Activated naive CD8-positive, alpha-beta T cell (primary cell): Measurements from ENCODE around the gene CAPN3.

Experiments
- H3K27ac Mint-ChIP-seq: one replicate; pipeline ENCODE4 v1.8.0; 2021; ENCODE audit warnings: mixed read lengths
- H3K27me3 Mint-ChIP-seq: one replicate; pipeline ENCODE4 v1.8.0; 2021; ENCODE audit warnings: mixed read lengths
- H3K36me3 Mint-ChIP-seq: one replicate; pipeline ENCODE4 v1.8.0; 2021; ENCODE audit warnings: mixed read lengths
- H3K4me1 Mint-ChIP-seq: one replicate; pipeline ENCODE4 v1.8.0; 2021; ENCODE audit warnings: low read depth, mixed read lengths
- H3K4me3 Mint-ChIP-seq: one replicate; pipeline ENCODE4 v1.8.0; 2021; ENCODE audit warnings: mild to moderate bottlenecking, mixed read lengths
- H3K9me3 Mint-ChIP-seq: one replicate; pipeline ENCODE4 v1.8.0; 2021; ENCODE audit warnings: low read depth, mixed read lengths

Gene CAPN3

DNA sequence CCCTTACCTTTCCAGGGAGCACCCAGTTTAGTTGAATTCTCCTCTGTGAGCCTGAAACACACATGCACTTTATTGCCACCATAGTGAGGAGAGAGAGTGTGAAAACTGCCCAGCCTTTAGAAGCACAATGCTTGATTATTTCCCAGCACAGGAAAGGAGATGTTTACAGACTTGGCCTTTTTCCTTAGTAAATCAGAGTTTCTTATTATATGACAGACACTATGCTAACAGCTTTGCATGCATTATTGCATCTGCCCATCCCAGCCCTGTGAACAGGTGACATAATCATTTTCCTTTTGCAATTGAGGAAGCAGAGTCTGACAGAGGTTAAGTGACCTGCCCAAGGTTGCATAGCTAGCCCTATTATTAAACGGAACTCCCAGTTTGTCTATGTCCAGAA lies 36.5 kb downstream of the CAPN3 start:
- H3K9me3 Mint-ChIP-seq: no peaks in the 10 kb centered on the region
- H3K4me3 Mint-ChIP-seq: no peak overlapping the region
- no peaks in the 10 kb centered on the region for H3K36me3 Mint-ChIP-seq
- H3K4me1 Mint-ChIP-seq: no peaks in the 10 kb centered on the region
- H3K27ac Mint-ChIP-seq: no peak overlapping the region
- no peaks in the 10 kb centered on the region for H3K27me3 Mint-ChIP-seq

GRCh38 chr15:42401544-42402454 lies 42.5 kb downstream of the CAPN3 start:
- Mint-ChIP-seq H3K4me3 (no peak overlapping the region), H3K36me3 (peaks cover 2% of the 10 kb centered on the region), H3K27ac (no peak overlapping the region), H3K27me3 (no peaks in the 10 kb centered on the region), H3K4me1 (no peaks in the 10 kb centered on the region), H3K9me3 (no peaks in the 10 kb centered on the region)

GRCh38 chr15:42402455-42403205 lies 43.3 kb downstream of the CAPN3 start:
- Mint-ChIP-seq H3K27ac (no peak overlapping the region), H3K4me3 (no peak overlapping the region), H3K36me3 (peaks cover 2% of the 10 kb centered on the region), H3K4me1 (no peaks in the 10 kb centered on the region), H3K9me3 (no peaks in the 10 kb centered on the region), H3K27me3 (no peaks in the 10 kb centered on the region)

GRCh38 chr15:42403389-42403788 lies 44.1 kb downstream of the CAPN3 start:
- H3K9me3 Mint-ChIP-seq: no peaks in the 10 kb centered on the region
- H3K4me3 Mint-ChIP-seq: no peak overlapping the region
- no peaks in the 10 kb centered on the region for H3K4me1 Mint-ChIP-seq
- H3K27ac Mint-ChIP-seq: no peak overlapping the region
- H3K36me3 Mint-ChIP-seq: peaks cover 2% of the 10 kb centered on the region
- no peaks in the 10 kb centered on the region for H3K27me3 Mint-ChIP-seq

GRCh38 chr15:42404461-42405235 lies 45.3 kb downstream of the CAPN3 start:
- Mint-ChIP-seq H3K27me3 (no peaks in the 10 kb centered on the region), H3K9me3 (no peaks in the 10 kb centered on the region), H3K4me1 (no peaks in the 10 kb centered on the region), H3K27ac (no peak overlapping the region), H3K4me3 (no peak overlapping the region), H3K36me3 (peaks cover 2% of the 10 kb centered on the region)

DNA sequence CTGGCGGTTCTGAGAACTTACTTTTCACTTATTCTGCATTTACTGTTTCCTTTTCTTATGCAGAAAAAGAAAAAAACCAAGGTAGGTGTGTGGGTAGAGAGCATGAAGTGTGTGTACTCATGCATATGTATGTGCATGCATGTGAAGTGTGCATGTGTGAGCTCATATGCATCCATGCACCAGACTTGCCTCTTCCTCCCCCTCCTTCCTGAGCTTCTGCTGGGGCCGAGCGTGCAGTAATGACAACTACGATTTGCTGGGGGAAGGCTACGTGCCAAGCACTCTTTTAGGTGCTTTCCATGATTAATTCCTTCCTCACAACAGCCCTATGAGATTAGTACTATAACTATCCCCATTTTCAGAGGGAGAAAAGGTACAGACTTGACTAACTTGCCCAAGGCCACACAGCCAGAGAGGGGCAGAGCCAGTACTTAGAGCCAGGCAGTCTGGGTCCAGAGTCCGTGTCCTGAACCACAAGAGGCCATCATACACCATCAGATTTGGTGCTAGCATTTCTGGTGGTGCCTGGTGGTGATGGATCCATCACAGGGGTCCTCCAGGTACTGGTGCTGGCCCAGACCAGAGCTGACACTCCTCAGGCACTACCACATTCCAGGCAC lies 46.7 kb downstream of the CAPN3 start:
- H3K36me3 Mint-ChIP-seq: peaks cover 2% of the 10 kb centered on the region
- H3K27ac Mint-ChIP-seq: no peak overlapping the region
- H3K4me3 Mint-ChIP-seq: no peak overlapping the region
- no peaks in the 10 kb centered on the region for H3K4me1 Mint-ChIP-seq
- H3K27me3 Mint-ChIP-seq: no peaks in the 10 kb centered on the region
- H3K9me3 Mint-ChIP-seq: no peaks in the 10 kb centered on the region

DNA sequence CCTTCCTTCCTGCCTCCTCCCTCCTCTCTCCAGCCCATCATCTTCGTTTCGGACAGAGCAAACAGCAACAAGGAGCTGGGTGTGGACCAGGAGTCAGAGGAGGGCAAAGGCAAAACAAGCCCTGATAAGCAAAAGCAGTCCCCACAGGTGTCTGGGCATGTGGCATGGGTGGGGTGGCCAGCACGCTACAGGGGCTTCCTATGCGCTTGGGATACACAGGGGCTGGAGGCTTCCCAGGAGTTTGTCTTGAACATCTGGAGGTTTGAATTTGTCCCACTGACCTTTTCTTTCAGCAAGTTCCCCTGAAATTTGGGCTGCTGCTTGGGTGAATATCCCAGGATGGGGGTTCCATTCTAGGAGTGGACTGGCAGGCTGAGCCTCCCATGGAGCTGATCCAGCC lies 48.9 kb downstream of the CAPN3 start:
- no peaks in the 10 kb centered on the region for H3K27me3 Mint-ChIP-seq
- H3K4me1 Mint-ChIP-seq: no peaks in the 10 kb centered on the region
- no peak overlapping the region for H3K27ac Mint-ChIP-seq

DNA sequence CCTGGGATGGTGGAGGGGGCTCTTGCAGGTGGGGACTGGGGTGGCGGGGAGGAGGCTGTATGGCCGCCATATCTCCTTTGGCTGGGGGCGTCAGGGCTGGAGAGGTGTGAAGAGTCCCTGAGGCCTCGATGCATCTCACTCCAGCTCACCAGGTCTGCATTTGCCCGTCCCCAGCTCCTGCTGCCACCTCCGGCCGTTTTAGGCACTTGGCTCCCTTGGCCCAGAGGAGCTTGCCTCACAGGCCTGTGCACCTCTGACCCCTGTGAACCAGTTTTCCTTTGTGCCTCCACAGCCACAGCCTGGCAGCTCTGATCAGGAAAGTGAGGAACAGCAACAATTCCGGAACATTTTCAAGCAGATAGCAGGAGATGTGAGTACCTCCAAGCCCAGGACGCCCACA lies 49.7 kb downstream of the CAPN3 start:
- H3K36me3 Mint-ChIP-seq: no peaks in the 10 kb centered on the region
- H3K27me3 Mint-ChIP-seq: no peaks in the 10 kb centered on the region
- no peak overlapping the region for H3K27ac Mint-ChIP-seq
- H3K9me3 Mint-ChIP-seq: no peaks in the 10 kb centered on the region
- H3K4me1 Mint-ChIP-seq: no peaks in the 10 kb centered on the region
- H3K4me3 Mint-ChIP-seq: no peak overlapping the region

More for the DNA sequence above, 48.9 kb downstream of the CAPN3 start:
- Mint-ChIP-seq H3K4me3 (no peak overlapping the region), H3K36me3 (no peaks in the 10 kb centered on the region), H3K9me3 (no peaks in the 10 kb centered on the region)

GRCh38 chr15:42411884-42412283 lies 52.6 kb downstream of the CAPN3 start:
- Mint-ChIP-seq H3K27me3 (no peaks in the 10 kb centered on the region), H3K4me3 (no peak overlapping the region), H3K9me3 (no peaks in the 10 kb centered on the region), H3K4me1 (no peaks in the 10 kb centered on the region), H3K27ac (no peak overlapping the region), H3K36me3 (peaks cover under 1% of the 10 kb centered on the region)

DNA sequence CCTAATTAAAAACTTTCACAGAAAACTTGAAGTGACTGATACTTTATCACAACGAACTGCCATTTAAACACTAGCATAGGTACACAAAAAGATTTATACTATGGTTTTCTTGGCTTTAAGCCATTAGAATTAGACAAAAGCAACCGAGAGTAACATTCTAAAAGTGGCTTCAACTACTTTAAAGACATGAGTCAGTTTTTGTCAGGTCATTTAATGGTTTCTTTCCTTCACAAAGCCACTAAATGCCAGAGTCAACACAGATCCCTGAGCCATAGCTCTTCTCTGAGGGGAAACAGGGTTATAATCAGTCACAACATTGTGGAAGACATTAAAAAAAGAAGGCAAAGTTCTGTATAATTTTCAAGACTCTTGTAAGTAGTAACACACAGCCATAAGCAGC lies 54.6 kb downstream of the CAPN3 start:
- H3K9me3 Mint-ChIP-seq: no peaks in the 10 kb centered on the region
- H3K4me1 Mint-ChIP-seq: no peaks in the 10 kb centered on the region
- peaks cover 3% of the 10 kb centered on the region for H3K36me3 Mint-ChIP-seq

GRCh38 chr15:42419369-42419768 lies 60.1 kb downstream of the CAPN3 start:
- Mint-ChIP-seq H3K4me3 (no peak overlapping the region), H3K27ac (no peak overlapping the region), H3K36me3 (peaks cover 8% of the 10 kb centered on the region), H3K27me3 (no peaks in the 10 kb centered on the region), H3K9me3 (no peaks in the 10 kb centered on the region), H3K4me1 (no peaks in the 10 kb centered on the region)

More for the DNA sequence above, 54.6 kb downstream of the CAPN3 start:
- no peaks in the 10 kb centered on the region for H3K27me3 Mint-ChIP-seq
- H3K4me3 Mint-ChIP-seq: no peak overlapping the region
- H3K27ac Mint-ChIP-seq: no peak overlapping the region

DNA sequence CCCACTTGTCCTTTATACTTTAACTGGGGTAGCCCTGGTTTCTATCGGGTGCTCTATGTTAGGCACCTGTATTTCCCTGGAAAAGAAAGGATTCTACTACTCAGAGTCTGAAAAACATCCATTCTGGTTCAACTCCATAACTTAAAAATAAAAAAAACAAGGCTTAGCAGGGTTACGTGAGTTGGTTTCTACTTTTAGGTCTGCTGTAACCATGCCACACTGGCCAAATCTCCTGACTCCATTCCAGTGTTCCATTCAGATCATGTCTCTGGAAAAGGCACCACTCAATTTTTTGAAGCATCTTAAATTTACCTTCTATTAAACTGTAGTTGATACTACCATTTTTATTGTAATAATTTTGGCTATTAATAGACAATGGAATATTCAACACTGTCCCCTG lies 62.1 kb downstream of the CAPN3 start:
- H3K27ac Mint-ChIP-seq: no peak overlapping the region
- H3K9me3 Mint-ChIP-seq: no peaks in the 10 kb centered on the region
- no peaks in the 10 kb centered on the region for H3K4me1 Mint-ChIP-seq
- peaks cover 11% of the 10 kb centered on the region for H3K36me3 Mint-ChIP-seq
- H3K27me3 Mint-ChIP-seq: no peaks in the 10 kb centered on the region
- no peak overlapping the region for H3K4me3 Mint-ChIP-seq

DNA sequence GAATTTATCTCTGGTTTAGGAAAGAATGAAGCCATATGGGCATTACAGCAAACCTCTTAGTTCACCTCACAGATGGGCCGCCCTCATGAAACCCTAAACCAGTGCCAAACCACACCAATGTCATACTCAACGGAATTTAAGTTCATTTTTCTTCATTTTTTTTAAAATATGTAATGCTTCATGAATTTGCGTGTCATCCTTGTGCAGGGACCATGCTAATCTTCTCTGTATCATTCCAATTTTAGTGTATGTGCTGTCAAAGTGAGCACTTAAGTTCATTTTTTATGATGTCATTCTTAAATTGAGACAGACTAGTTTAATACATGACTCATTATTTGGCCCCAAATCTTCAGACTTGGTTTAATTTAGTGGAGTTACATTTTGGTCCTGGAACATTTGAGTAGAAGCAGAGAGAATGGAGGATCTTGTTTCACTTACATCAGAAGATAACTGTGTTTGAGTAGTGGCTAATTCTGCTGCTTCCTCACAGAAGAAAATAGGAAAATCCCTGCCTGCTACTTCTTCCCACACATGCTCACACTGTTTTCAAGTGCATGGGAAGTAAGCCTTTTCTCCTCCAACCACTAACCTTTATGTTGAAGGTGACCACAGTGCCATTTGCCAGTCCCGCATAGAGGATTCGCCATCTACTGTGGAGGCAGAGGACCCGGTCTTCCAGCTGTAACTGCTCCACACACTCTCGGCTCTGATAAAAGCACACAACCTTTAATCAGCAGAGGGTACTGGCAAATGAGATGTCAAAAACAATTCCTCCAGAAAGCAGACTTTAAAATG lies 68.3 kb downstream of the CAPN3 start:
- no peaks in the 10 kb centered on the region for H3K9me3 Mint-ChIP-seq
- H3K4me1 Mint-ChIP-seq: no peaks in the 10 kb centered on the region
- H3K36me3 Mint-ChIP-seq: peaks cover 11% of the 10 kb centered on the region
- no peak overlapping the region for H3K4me3 Mint-ChIP-seq
- no peaks in the 10 kb centered on the region for H3K27me3 Mint-ChIP-seq
- peak overlapping the region; percentile 68 for H3K27ac Mint-ChIP-seq
